DMS153 treated with DMSO at 0.1 percent for 48 hours (cell line): Measurements from ENCODE around the gene CFAP99.
"Not testable (repeated sequence)": the region's sequence is repeated elsewhere in the genome, so short reads cannot be mapped to it uniquely, and the experiment has no call there.

Experiments
- DNase-seq: peaks from one replicate; lab custom pipeline; 2025; ENCODE audit not compliant: unreplicated experiment; lab: John Stamatoyannopoulos, UW

CFAP99 gene

GRCh38 chr4:2465032-2465431, 46.3 kb downstream of the CFAP99 start:
- DNase-seq = no peak

- DNase-seq = not testable (repeated sequence)
Observed at GRCh38 chr4:2465544-2465943, 46.8 kb downstream of the CFAP99 start.

- peak; percentile 64 for DNase-seq
Observed at GRCh38 chr4:2468456-2469191, 49.9 kb downstream of the CFAP99 start, which contains the start of gene RNF4. TSS of gene RNF4 (plus strand) at chr4:2469106. CDS start at chr4:2490494, 21,388 bp downstream.

- no peak for DNase-seq
Observed at GRCh38 chr4:2469192-2469984, 50.6 kb downstream of the CFAP99 start.

GRCh38 chr4:2470791-2471190, 52.0 kb downstream of the CFAP99 start:
- DNase-seq = no peak

GRCh38 chr4:2472187-2472586, 53.4 kb downstream of the CFAP99 start:
- no peak for DNase-seq

- DNase-seq = no peak
Observed at GRCh38 chr4:2478229-2478628, 59.5 kb downstream of the CFAP99 start.

- DNase-seq = no peak
Observed at GRCh38 chr4:2480649-2481048, 61.9 kb downstream of the CFAP99 start.

GRCh38 chr4:2482192-2482591, 63.4 kb downstream of the CFAP99 start:
- DNase-seq = no peak

- no peak for DNase-seq
Observed at GRCh38 chr4:2482693-2483092, 63.9 kb downstream of the CFAP99 start.

- DNase-seq = no peak
Observed at GRCh38 chr4:2483237-2483636, 64.5 kb downstream of the CFAP99 start.

- no peak for DNase-seq
Observed at GRCh38 chr4:2484185-2484584, 65.4 kb downstream of the CFAP99 start.

- no peak for DNase-seq
Observed at GRCh38 chr4:2484993-2485392, 66.2 kb downstream of the CFAP99 start.

GRCh38 chr4:2485956-2486355, 67.2 kb downstream of the CFAP99 start:
- DNase-seq = no peak

- no peak for DNase-seq
Observed at GRCh38 chr4:2486981-2487380, 68.2 kb downstream of the CFAP99 start.

GRCh38 chr4:2487632-2488031, 68.9 kb downstream of the CFAP99 start:
- DNase-seq = no peak

GRCh38 chr4:2489081-2489805, 70.5 kb downstream of the CFAP99 start:
- DNase-seq = no peak

- DNase-seq = no peak
Observed at GRCh38 chr4:2489841-2490552, 71.2 kb downstream of the CFAP99 start.

- DNase-seq = no peak
Observed at GRCh38 chr4:2492970-2493369, 74.2 kb downstream of the CFAP99 start.

GRCh38 chr4:2494992-2495391, 76.2 kb downstream of the CFAP99 start:
- DNase-seq = no peak

- no peak for DNase-seq
Observed at GRCh38 chr4:2497324-2497723, 78.6 kb downstream of the CFAP99 start.
